ENCODE results near the gene KNG1.
"Not testable (repeated sequence)": the region's sequence is repeated elsewhere in the genome, so short reads cannot be mapped to it uniquely, and the experiment has no call there.

Gene KNG1

GRCh38 chr3:186717039-186717457, at the start of gene KNG1:
KNG1 (plus strand) TSS chr3:186717359; CDS start chr3:186717543, 184 bp downstream.
- no peak for DNase-seq

GRCh38 chr3:186668426-186668825, 48.7 kb upstream of the KNG1 start:
- no peak for DNase-seq

- no peak for DNase-seq
Measured at GRCh38 chr3:186669378-186670084, 47.6 kb upstream of the KNG1 start.

GRCh38 chr3:186670155-186670554, 47.0 kb upstream of the KNG1 start:
- no peak for DNase-seq

GRCh38 chr3:186671051-186671450, 46.1 kb upstream of the KNG1 start:
- DNase-seq, result no peak

- DNase-seq, result no peak
Measured at GRCh38 chr3:186678604-186679003, 38.6 kb upstream of the KNG1 start.

GRCh38 chr3:186679151-186679550, 38.0 kb upstream of the KNG1 start:
- DNase-seq, result no peak

GRCh38 chr3:186680869-186681268, 36.3 kb upstream of the KNG1 start:
- DNase-seq, result no peak

- no peak for DNase-seq
Measured at GRCh38 chr3:186682812-186683211, 34.3 kb upstream of the KNG1 start.

GRCh38 chr3:186683979-186684378, 33.2 kb upstream of the KNG1 start:
- no peak for DNase-seq

GRCh38 chr3:186686475-186686874, 30.7 kb upstream of the KNG1 start:
- DNase-seq, result not testable (repeated sequence)

GRCh38 chr3:186687120-186687651, 30.0 kb upstream of the KNG1 start:
- no peak for DNase-seq

- DNase-seq, result not testable (repeated sequence)
Measured at GRCh38 chr3:186690304-186690703, 26.9 kb upstream of the KNG1 start.

- no peak for DNase-seq
Measured at GRCh38 chr3:186691676-186692075, 25.5 kb upstream of the KNG1 start.

GRCh38 chr3:186693843-186694242, 23.3 kb upstream of the KNG1 start:
- DNase-seq, result no peak

- no peak for DNase-seq
Measured at GRCh38 chr3:186694288-186695032, 22.7 kb upstream of the KNG1 start.

- DNase-seq, result no peak
Measured at GRCh38 chr3:186696522-186696921, 20.6 kb upstream of the KNG1 start.

- no peak for DNase-seq
Measured at GRCh38 chr3:186697510-186697909, 19.6 kb upstream of the KNG1 start.

GRCh38 chr3:186700267-186700666, 16.9 kb upstream of the KNG1 start:
- DNase-seq, result no peak

- DNase-seq, result not testable (repeated sequence)
Measured at GRCh38 chr3:186702451-186702850, 14.7 kb upstream of the KNG1 start.

- no peak for DNase-seq
Measured at GRCh38 chr3:186705882-186706780, 11.0 kb upstream of the KNG1 start.

- no peak for DNase-seq
Measured at GRCh38 chr3:186708983-186709679, 8.0 kb upstream of the KNG1 start.
